HEK293 (cell line): ENCODE results near the gene UMAD1.

Experiments used
- CTCF ChIP-seq: fragments of 450-650 bp; formaldehyde crosslinking; IDR thresholded peaks from 2 replicates; pipeline ENCODE4 v1.5.1; 2016; ENCODE audit warnings: missing biosample characterization, missing genetic modification characterization
- YY1 ChIP-seq: fragments of 450-650 bp; formaldehyde crosslinking; IDR thresholded peaks from 2 replicates; pipeline ENCODE4 v1.5.1; 2018; ENCODE audit warnings: missing biosample characterization, missing genetic modification characterization
- ZSCAN30 ChIP-seq: fragments of 450-650 bp; IDR thresholded peaks from 2 replicates; pipeline ENCODE4 v1.5.1; 2018; ENCODE audit warnings: missing biosample characterization, mild to moderate bottlenecking, missing genetic modification characterization, moderate library complexity

- TF ChIP-seq YY1 (tag by site-specific recombination) (no peak), CTCF (tag by site-specific recombination) (no peak), ZSCAN30 (tag by site-specific recombination) (no peak)
Observed at GRCh38 chr7:7736671-7737070, 96.1 kb downstream of the UMAD1 start.
